BLaER1 treated with 17β-estradiol and CSF1 and Interleukin-3, amounts not matched to agents 10 nM and 100 nM (cell line): Measurements from ENCODE around the gene ERMAP.
A peak's percentile ranks its signal among the peaks of the same experiment; 100 is the strongest.

Source experiments
- H3K27ac ChIP-seq, 11 experiments: shearing (Covaris generic); formaldehyde crosslinking; 2 replicates each; pipeline ENCODE4 v1.8.1; 2022
- H3K27me3 ChIP-seq, 11 experiments: shearing (Covaris generic); formaldehyde crosslinking; 2 replicates each; pipeline ENCODE4 v1.8.1; 2022
- H3K36me3 ChIP-seq, 11 experiments: shearing (Covaris generic); formaldehyde crosslinking; 2 replicates each; pipeline ENCODE4 v1.8.1; 2022
- H3K4me1 ChIP-seq, 10 experiments: shearing (Covaris generic); formaldehyde crosslinking; 2 replicates each; pipeline ENCODE4 v1.8.1; 2022
- H3K4me2 ChIP-seq, 11 experiments: shearing (Covaris generic); formaldehyde crosslinking; 2 replicates each; pipeline ENCODE4 v1.8.1; 2022
- H3K4me3 ChIP-seq, 10 experiments: shearing (Covaris generic); formaldehyde crosslinking; 2 replicates each; pipeline ENCODE4 v1.8.1; 2022
- H3K9ac ChIP-seq, 11 experiments: shearing (Covaris generic); formaldehyde crosslinking; 2 replicates each; pipeline ENCODE4 v1.8.1; 2022
- H3K9me3 ChIP-seq, 11 experiments: shearing (Covaris generic); formaldehyde crosslinking; replicated peaks in 1 of 11; 2 replicates each; pipeline ENCODE4 v1.8.1; 2022
- H4K20me1 ChIP-seq, 11 experiments: shearing (Covaris generic); formaldehyde crosslinking; 2 replicates each; pipeline ENCODE4 v1.8.1; 2022
- Cebpa-rat ChIP-seq, 11 experiments: shearing (Covaris generic); IDR thresholded peaks; 2 replicates each; pipeline ENCODE4 v1.8.1; 2022

ERMAP gene

DNA sequence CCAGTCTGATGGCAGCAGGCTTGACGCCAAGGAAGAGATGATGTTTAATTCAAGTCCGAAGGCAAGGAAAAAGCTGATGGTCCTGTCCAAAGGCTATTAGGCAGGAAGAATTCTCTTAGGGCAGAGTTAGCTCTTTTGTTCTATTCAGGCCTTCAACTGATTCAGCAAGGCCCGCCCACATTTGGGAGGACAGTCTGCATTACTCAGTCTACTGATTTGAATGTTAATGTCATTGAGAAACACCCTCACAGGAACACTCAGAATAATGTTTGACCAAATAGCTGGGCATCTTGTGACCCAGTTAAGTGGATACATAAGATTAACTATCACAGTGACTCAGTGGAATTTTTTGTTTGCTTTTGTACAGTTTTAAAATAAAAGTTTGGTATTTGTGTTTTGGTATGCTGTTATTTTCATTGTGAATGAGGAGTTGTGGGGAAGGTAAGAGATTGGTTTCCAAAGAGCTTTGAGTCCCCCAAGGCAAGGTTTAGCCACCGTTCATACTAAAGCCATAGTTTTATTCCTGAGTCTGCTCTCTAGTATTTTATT is 27.7 kb downstream of the ERMAP start:
- Histone ChIP-seq H3K9ac (no peak overlapping the region), H3K4me1 (peaks cover 14 to 28% (median 17%) of the 10 kb centered on the region in 10 experiments), H3K9me3 (peaks cover 0 to 6% (median 1%) of the 10 kb centered on the region in 11 experiments; a peak in 5 of 22 replicates), H3K4me2 (no peak overlapping the region), H3K36me3 (peaks cover 6 to 48% (median 21%) of the 10 kb centered on the region in 11 experiments), H4K20me1 (no peaks in the 10 kb centered on the region), H3K27me3 (no peaks in the 10 kb centered on the region), H3K27ac (no peak overlapping the region), H3K4me3 (no peak overlapping the region)
- no peak for TF ChIP-seq Cebpa-rat (IDR thresholded peaks at IDR 0.05)

DNA sequence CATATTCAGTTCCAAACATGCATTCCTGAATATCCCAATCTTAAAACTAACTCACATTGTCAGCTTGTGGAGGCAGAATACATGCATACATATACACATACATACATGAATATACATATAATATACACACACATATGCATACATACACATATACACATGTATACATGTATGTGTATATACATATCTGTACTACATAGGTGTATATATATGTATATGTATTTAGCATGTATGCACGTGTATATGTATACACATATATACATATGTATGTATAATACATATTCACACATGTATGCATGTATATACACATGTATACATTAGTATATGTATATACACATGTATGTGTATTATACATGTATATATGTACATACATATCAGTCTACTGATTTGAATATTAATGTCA is 28.3 kb downstream of the ERMAP start:
- H3K27me3 ChIP-seq: no peaks in the 10 kb centered on the region
- no peak overlapping the region for H3K27ac ChIP-seq
- H3K4me2 ChIP-seq: no peak overlapping the region
- H4K20me1 ChIP-seq: no peaks in the 10 kb centered on the region
- H3K36me3 ChIP-seq: peaks cover 11 to 48% (median 26%) of the 10 kb centered on the region in 11 experiments
- H3K4me1 ChIP-seq: peaks cover 14 to 28% (median 17%) of the 10 kb centered on the region in 10 experiments
- peaks cover under 1 to 11% (median 6%) of the 10 kb centered on the region in 11 experiments; a peak in 16 of 22 replicates for H3K9me3 ChIP-seq
- H3K4me3 ChIP-seq: no peak overlapping the region
- no peak overlapping the region for H3K9ac ChIP-seq
- TF ChIP-seq Cebpa-rat (IDR thresholded peaks at IDR 0.05): no peak

DNA sequence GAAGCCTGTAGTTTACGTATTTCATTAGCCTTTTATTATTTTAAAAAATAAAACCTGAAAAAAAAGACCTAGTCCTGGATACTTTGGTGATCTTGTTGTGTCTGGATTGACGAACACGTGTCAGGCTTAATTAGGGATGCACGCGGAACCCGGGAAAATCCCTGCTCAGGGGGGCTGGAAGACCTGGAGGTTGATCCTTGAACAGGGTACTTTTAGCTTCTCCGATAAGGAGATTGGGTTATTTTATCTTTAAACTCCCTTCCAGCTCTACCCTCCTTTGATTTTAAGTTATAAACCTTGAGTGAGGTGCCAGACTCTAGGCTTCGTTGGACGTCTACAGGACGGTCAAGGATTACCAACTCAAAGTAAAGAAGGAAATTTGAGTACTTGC is 28.9 kb downstream of the ERMAP start:
- TF ChIP-seq Cebpa-rat (IDR thresholded peaks at IDR 0.05): no peak
- H3K9ac ChIP-seq: peak overlapping the region; percentile 10 to 94 (median 88); a peak in 15 of 22 replicates
- peaks cover 17 to 52% (median 33%) of the 10 kb centered on the region in 11 experiments for H3K36me3 ChIP-seq
- H3K4me3 ChIP-seq: peak overlapping the region; percentile 77 to 97 (median 87)
- H3K27me3 ChIP-seq: no peaks in the 10 kb centered on the region
- peak overlapping the region; percentile 68 to 88 (median 84) for H3K4me2 ChIP-seq
- H3K27ac ChIP-seq: peak overlapping the region in 6 of 11 experiments; percentile 35 to 90 (median 62); a peak in 8 of 22 replicates
- H4K20me1 ChIP-seq: no peaks in the 10 kb centered on the region
- H3K4me1 ChIP-seq: peaks cover 14 to 28% (median 17%) of the 10 kb centered on the region in 10 experiments
- peaks cover 7 to 18% (median 12%) of the 10 kb centered on the region in 11 experiments for H3K9me3 ChIP-seq

DNA sequence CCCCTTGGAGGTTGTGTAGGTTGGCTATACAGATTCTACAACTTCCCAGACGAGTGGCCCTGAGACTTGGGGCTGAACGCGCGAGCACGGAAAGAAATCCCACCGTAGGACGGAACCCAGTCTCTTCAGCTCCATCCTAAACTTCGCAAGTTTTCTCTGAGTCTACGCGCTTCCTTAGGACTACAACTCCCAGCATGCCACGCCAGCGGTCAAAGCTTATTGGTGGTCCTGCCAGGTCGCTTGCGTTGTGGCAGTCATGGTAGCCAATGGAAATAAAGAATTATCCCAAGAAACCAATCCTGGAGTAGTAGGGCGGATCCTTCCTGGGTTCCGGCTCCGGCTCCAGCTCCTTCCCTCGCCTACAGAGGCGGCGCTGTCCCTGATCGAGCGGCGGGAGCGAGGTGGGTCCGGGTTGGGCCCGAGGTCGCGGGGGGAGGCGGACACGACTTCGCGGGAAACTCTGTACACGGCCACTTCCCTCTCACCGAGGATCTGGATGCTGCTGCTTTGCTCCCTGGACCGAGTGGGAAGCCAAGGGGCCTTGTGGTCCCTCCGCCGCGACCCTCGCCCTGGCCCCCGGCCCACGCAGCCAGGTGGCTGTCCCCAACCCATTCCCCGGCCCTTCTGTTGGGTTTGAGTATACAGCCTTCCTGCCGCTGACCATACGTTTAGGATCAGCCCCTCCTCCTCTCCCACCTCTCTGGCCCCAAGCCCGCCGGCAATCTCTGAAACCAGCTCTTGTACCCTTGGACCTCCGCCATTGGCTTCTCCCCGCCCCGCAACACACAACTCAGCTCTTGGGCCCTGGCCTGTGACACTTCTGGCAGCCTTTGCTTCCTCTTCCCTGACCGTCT is 29.6 kb downstream of the ERMAP start, which contains the start of gene ZNF691:
TSS of gene ZNF691 (plus strand) at position 357 of the 854 bp plus-strand sequence. CDS start 3,046 bp downstream, outside the sequence.
- peak within 1 kb of the TSS; percentile 83 to 94 (median 90) for H3K9ac ChIP-seq
- peaks cover 14 to 28% (median 17%) of the 10 kb centered on the region in 10 experiments for H3K4me1 ChIP-seq
- H3K27ac ChIP-seq: peak within 1 kb of the TSS; percentile 84 to 94 (median 88)
- peaks cover 14 to 24% (median 19%) of the 10 kb centered on the region in 11 experiments for H3K9me3 ChIP-seq
- H3K36me3 ChIP-seq: peaks cover 24 to 52% (median 37%) of the 10 kb centered on the region in 11 experiments
- H3K4me2 ChIP-seq: peak within 1 kb of the TSS; percentile 86 to 93 (median 90)
- H3K4me3 ChIP-seq: peak within 1 kb of the TSS; percentile 77 to 97 (median 87)
- no peak for TF ChIP-seq Cebpa-rat (IDR thresholded peaks at IDR 0.05)
- no peaks in the 10 kb centered on the region for H4K20me1 ChIP-seq
- H3K27me3 ChIP-seq: no peaks in the 10 kb centered on the region

DNA sequence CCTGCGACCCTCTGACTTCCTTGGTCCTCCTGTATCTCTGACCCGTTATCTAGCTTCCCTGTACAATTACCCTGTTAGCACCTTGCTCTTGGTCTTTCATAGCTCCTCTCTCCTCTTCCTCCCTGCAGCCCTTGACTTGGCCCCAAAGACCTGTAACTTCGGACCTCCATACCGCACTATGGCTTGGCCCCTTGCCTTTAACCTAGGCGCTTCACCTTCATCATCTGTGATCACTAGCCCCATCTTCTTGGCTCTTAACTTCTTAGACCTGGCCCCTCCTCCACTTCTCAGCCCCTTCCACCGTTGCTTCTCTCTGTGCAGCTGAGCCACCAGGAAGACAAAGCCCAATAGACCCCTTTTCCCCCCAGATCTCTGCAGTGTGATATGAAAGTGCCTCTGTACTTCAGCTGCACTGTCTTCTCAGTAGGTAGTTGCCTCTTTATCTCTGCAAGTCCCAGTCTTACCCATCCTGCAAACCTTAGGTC is 30.2 kb downstream of the ERMAP start:
- H3K9ac ChIP-seq: peak overlapping the region; percentile 83 to 94 (median 90)
- H3K9me3 ChIP-seq: peaks cover 20 to 31% (median 25%) of the 10 kb centered on the region in 11 experiments
- no peaks in the 10 kb centered on the region for H4K20me1 ChIP-seq
- H3K4me2 ChIP-seq: peak overlapping the region; percentile 86 to 93 (median 90)
- peaks cover 30 to 52% (median 39%) of the 10 kb centered on the region in 11 experiments for H3K36me3 ChIP-seq
- peak overlapping the region; percentile 77 to 97 (median 87) for H3K4me3 ChIP-seq
- peaks cover 14 to 28% (median 17%) of the 10 kb centered on the region in 10 experiments for H3K4me1 ChIP-seq
- TF ChIP-seq Cebpa-rat (IDR thresholded peaks at IDR 0.05): no peak
- no peaks in the 10 kb centered on the region for H3K27me3 ChIP-seq
- H3K27ac ChIP-seq: peak overlapping the region; percentile 84 to 94 (median 88); a peak in 21 of 22 replicates

DNA sequence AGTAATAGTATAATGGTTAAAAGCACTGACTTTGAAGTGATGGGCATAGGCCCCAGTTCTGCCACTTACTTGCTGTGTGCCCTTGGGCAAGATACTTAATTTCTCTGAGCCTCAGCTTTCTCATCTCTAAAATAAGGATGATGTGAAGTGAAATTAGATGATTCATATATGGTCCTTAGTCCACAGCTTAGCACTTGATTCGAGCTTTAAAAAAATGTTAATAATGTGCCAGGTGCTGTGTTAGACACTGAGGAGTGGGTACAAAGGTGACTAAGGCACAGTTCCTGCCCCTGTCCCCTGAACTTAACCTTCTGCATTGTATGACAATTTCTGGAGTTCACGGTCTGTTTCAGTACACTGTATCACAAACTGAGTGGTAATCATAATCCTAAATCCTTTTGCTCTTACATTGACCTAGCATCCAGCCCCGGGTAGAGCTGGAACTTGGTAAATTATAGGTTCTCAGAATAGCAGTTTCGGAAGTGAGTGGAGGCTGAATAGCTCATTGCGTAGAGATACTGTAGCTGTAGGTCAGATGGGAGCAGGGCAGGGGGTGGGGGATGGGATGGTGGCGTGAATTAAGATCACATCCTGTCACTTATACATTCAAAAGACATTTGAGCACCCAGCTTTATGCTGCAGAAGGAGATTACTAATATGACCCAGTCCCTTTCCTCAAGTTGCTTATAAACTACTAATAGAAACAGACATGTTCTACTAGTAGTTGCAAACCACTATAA is 31.0 kb downstream of the ERMAP start:
- peak overlapping the region in 8 of 11 experiments; percentile 83 to 93 (median 90); a peak in 15 of 22 replicates for H3K9ac ChIP-seq
- H3K4me2 ChIP-seq: peak overlapping the region; percentile 86 to 93 (median 90)

DNA sequence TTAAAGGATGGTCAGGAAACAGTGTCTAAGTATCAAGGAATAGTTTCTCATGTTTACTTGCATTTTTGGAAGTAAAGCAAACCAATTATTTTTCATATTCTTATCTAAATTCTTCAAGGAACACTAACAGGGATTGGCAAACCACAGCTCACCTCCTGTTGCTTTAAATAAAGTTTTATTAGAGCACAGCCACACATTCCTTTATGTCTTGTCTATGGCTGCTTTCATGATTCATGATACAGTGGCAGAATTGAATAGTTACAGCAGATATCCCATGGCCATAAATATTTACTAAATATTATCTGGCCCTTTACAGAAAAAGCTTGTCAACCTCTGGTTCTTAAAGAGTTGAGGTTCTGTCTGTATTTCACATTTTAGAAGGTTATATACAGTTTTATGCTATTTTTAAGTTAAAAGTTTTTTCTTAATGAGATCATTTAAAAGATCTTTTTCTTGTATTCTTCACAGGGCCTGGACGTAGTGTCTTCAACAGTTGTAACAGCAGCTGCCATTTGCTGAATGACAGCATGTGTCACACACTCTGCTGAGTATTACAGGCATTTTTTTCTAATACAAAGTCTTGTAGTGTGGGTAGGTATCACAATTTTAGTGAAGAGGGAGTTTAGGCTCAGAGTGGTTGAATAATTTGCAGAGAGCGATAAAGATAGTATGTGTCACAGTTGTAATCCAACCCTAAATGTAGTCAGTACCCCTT is 32.1 kb downstream of the ERMAP start:
- H3K27ac ChIP-seq: no peak overlapping the region
- no peaks in the 10 kb centered on the region for H3K27me3 ChIP-seq
- H3K4me3 ChIP-seq: no peak overlapping the region
- no peak for TF ChIP-seq Cebpa-rat (IDR thresholded peaks at IDR 0.05)
- peaks cover 0 to 6% (median 0%) of the 10 kb centered on the region in 11 experiments; a peak in 1 of 22 replicates for H4K20me1 ChIP-seq
- H3K4me1 ChIP-seq: peaks cover 14 to 28% (median 17%) of the 10 kb centered on the region in 10 experiments
- peaks cover 35 to 51% (median 45%) of the 10 kb centered on the region in 11 experiments for H3K36me3 ChIP-seq
- no peak overlapping the region for H3K9ac ChIP-seq
- peaks cover 23 to 41% (median 28%) of the 10 kb centered on the region in 11 experiments for H3K9me3 ChIP-seq
- peak overlapping the region in 3 of 11 experiments; percentile 86 to 92 (median 88); a peak in 2 of 22 replicates for H3K4me2 ChIP-seq

More for the DNA sequence above, 31.0 kb downstream of the ERMAP start:
- H3K27ac ChIP-seq: no peak overlapping the region; a peak in 1 of 22 replicates
- no peak for TF ChIP-seq Cebpa-rat (IDR thresholded peaks at IDR 0.05)
- H3K4me3 ChIP-seq: peak overlapping the region; percentile 77 to 97 (median 87); a peak in 19 of 20 replicates
- peaks cover 37 to 52% (median 42%) of the 10 kb centered on the region in 11 experiments for H3K36me3 ChIP-seq
- H3K27me3 ChIP-seq: no peaks in the 10 kb centered on the region
- H4K20me1 ChIP-seq: peaks cover 0 to under 1% (median 0%) of the 10 kb centered on the region in 11 experiments; a peak in 1 of 22 replicates
- peaks cover 14 to 28% (median 17%) of the 10 kb centered on the region in 10 experiments for H3K4me1 ChIP-seq
- peaks cover 23 to 38% (median 28%) of the 10 kb centered on the region in 11 experiments for H3K9me3 ChIP-seq
